Heart right ventricle (tissue), 16 donors: ENCODE data around the gene ACR. TPM values are rescaled to one million over a fixed set of nuclear protein-coding genes. Genes with fewer than 3 reads are reported as not detected.

Source experiments
- ATAC-seq, 8 donors: fragments of 200-7000 bp; cut with Tn5 transposase; one replicate each; pipeline ENCODE4 v1.9.1; 2020; ENCODE audit warnings: mild to moderate bottlenecking in 8 of 8, moderate library complexity in 8 of 8, moderate number of reproducible peaks in 1 of 8
- DNase-seq, 2 donors: peaks; one replicate each; pipeline ENCODE4 v3.0.0-alpha.2; 2020
- H3K27ac ChIP-seq, 10 donors: fragments of 200-600 bp; sonication (generic) in 2 of 10; one replicate each; pipeline versions ENCODE4 v1.5.0 to v1.8.0; 2020 to 2022; ENCODE audit warnings: mild to moderate bottlenecking in 3 of 10
- H3K27me3 ChIP-seq, 7 donors: fragments of 200-600 bp; one replicate each; pipeline ENCODE4 v1.8.0; 2021 to 2022; ENCODE audit warnings: mild to moderate bottlenecking in 2 of 7
- H3K36me3 ChIP-seq, 9 donors: fragments of 200-600 bp; sonication (generic) in 1 of 9; one replicate each; pipeline versions ENCODE4 v1.5.0 to v1.8.0; 2020 to 2022; ENCODE audit warnings: mild to moderate bottlenecking in 2 of 9
- H3K4me1 ChIP-seq, 9 donors: fragments of 200-600 bp; sonication (generic) in 1 of 9; one replicate each; pipeline versions ENCODE4 v1.5.0 to v1.8.0; 2020 to 2022; ENCODE audit warnings: mild to moderate bottlenecking in 4 of 9
- H3K4me3 ChIP-seq, 10 donors: fragments of 200-600 bp; sonication (generic) in 2 of 10; one replicate each; pipeline versions ENCODE4 v1.5.0 to v1.8.0; 2020 to 2022; ENCODE audit warnings: mild to moderate bottlenecking in 7 of 10, moderate library complexity in 2 of 10
- H3K9me3 ChIP-seq, 11 donors: fragments of 200-600 bp in 10 of 11; sonication (generic) in 2 of 11; one replicate each; pipeline versions ENCODE4 v1.5.0 to v1.8.0; 2013 to 2022; ENCODE audit warnings: mild to moderate bottlenecking in 2 of 11, control low read depth in 1 of 11, moderate library complexity in 1 of 11
- CTCF ChIP-seq, 9 donors: fragments of 200-600 bp; sonication (generic) in 2 of 9; IDR thresholded peaks; one replicate each; pipeline versions ENCODE4 v1.5.0 to v1.8.0; 2021 to 2022; ENCODE audit warnings: antibody characterized with exemption in 9 of 9, mild to moderate bottlenecking in 5 of 9, moderate library complexity in 1 of 9
- WGBS, 2 donors: extraction: QIAGEN DNeasy Blood & Tissue Kit; methylation state at CpG; one replicate each; pipeline ENCODE4 v1.1.7; 2013; ENCODE audit warnings: inconsistent platforms in 1 of 2; 5-methylcytosine and 5-hydroxymethylcytosine counted together
- intact Hi-C, 10 donors: fragments of 100-400 bp; cut with DNase I; formaldehyde crosslinking; loops; one replicate each; pipeline versions ENCODE4 v1.11.1 to v1.14.2; 2022
- polyA plus RNA-seq, 2 donors: library from polyadenylated mRNA; stranded (reverse); fragments of 200-250 nt; gene quantifications; one replicate each; pipeline ENCODE4 v1.2.3, GENCODE V29; 2013
- total RNA-seq, 10 donors: library from RNA; stranded (reverse); fragmentation: NEBNext Ultra II Directional in 3 of 10; extraction: Animal tissue kit (Norgen Biotek cat#: 25700) in 3 of 10; gene quantifications; one replicate each; pipeline versions ENCODE4 v1.2.1 to v1.2.4, GENCODE V29; 2021 to 2023
- donor health status: Arrhythmogenic right ventricular cardiomyopathy.
- donor health status: ischemic (EF 13 %, LVEDD 7.1; RV severe dilation, severe dysfunction).
- donor health status: healthy with polysubstance abuse.
- donor health status: DM: no; HTN: yes; CAD: no.
- donor health status: DM: no; HTN: no; CAD: no.
- donor health status: ischemic (EF 25% LVEDD 6.9; RV normal size, moderate dysfunction).
- donor health status: ischemic (EF 25% LVEDD 5.7; RV mildly dilated, moderate dysfunction).
- donor health status: healthy.
- donor health status: DM: yes; HTN: yes; CAD: no.
- donor health status: Ischemic cardiomyopathy.
- donor health status: ischemic (EF 35%, LVEDD 5.7; RV mildly dilated, moderate dysfunction).
- donor health status: nonischemic (EF 11% LVEDD 7.7; RV severe dilation, severe dysfunction).
- donor health status: DM: yes; HTN: yes; CAD: no.
- donor health status: PGD.
- donor health status: ischemic (EF 29% LVEDD 5.4; RV normal size, mild dysfunction).
- donor health status: nonischemic (EF 23%, LVEDD 6.1; RV moderate dilation, normal function).

The ACR gene
- total and polyA plus RNA-seq, 12 donors, result 0.13 to 1.1 (median 0.50) TPM; not detected in 1

DNA sequence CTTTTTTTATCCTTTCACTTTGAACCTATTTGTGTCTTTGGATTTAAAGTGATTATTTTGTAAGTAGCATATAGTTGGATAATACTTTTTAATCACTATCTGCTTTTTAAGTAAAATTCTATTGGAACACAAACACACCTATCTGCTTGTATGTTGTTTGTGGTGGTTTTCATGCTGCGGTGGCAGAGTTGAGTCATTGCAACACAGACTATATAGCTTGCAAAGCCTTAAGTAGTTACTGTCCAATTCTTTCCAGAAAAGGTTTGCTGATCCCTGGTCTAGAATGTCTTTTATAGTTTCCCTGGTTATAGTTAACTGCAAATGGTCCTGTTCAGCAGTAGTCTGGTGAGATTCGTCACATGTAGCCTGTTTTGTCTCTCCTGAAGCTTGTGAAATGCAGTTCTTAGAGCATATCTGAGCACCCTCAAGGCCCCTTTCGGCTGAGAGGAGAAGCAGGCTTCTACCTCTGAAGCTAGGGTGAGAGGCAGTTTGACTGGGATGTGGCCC is 43.9 kb upstream of the ACR start:
- no peak for TF ChIP-seq CTCF (IDR thresholded peaks at IDR 0.05)

DNA sequence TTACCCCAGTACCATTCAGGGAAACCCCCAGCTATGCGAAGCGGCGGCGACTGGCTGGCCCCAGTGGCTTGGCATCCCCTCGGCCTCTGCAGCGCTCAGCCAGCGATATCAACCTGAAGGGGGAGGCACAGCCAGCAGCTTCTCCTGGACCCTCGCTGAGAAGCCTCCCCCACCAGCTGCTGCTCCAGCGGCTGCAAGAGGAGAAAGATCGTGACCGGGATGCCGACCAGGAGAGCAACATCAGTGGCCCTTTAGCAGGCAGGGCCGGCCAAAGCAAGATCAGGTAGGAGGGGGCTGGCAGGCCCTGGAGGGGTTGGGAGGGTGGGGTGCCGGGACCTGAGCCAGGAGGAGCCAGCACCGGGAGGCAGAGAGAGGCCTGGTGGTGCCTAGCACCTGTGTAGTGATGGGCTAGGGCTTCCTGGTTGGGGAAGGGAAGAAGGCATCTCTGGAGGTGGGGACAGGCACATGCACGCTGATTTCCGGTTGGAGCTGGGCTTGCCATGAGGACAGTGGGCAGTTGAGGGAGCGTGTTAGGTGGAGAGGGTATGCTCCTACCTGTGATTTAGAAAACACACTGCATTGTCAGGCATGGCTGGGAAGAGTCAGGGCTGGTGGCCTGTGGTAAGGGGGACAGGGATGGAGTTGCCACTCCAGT is 43.1 kb upstream of the ACR start:
- Histone ChIP-seq H3K4me3 (no peak overlapping the region), H3K9me3 (peaks cover 0 to 6% (median 0%) of the 10 kb centered on the region in 11 donors), H3K36me3 (peaks cover 0 to 57% (median 0%) of the 10 kb centered on the region in 9 donors), H3K4me1 (peaks cover 18 to 95% (median 46%) of the 10 kb centered on the region in 9 donors), H3K27me3 (no peaks in the 10 kb centered on the region), H3K27ac (peak overlapping the region in 3 of 10 donors; percentile 4 to 31 (median 5))
- TF ChIP-seq CTCF (IDR thresholded peaks at IDR 0.05), result no peak
- 76 to 79% methylated on average over 18 of the region's 18 CpGs for WGBS, 2 donors
- DNase-seq (peak in 1 of 2 donors; percentile 12), ATAC-seq (no peak)
- intact Hi-C loops, result loop anchor here in 5 of 10 donors (5.0 kb wide), 3 partner anchors 53 to 68 kb away; partner anchors contain the start of gene ARSA (in 4 of the 5)

More for the DNA sequence above, 43.9 kb upstream of the ACR start:
- Histone ChIP-seq H3K4me1 (peaks cover 12 to 91% (median 43%) of the 10 kb centered on the region in 9 donors), H3K27me3 (no peaks in the 10 kb centered on the region), H3K27ac (peak overlapping the region in 2 of 10 donors; percentile 4 to 31), H3K9me3 (peaks cover 0 to 6% (median 0%) of the 10 kb centered on the region in 11 donors), H3K36me3 (peaks cover 0 to 52% (median 0%) of the 10 kb centered on the region in 9 donors), H3K4me3 (no peak overlapping the region)
- intact Hi-C loops, result loop anchor here in 4 of 10 donors (5.0 kb wide), 3 partner anchors 52 to 67 kb away; partner anchors contain the start of gene ARSA (in 2 of the 4)
- WGBS, 2 donors, result 67 to 75% methylated on average over 3 of the region's 3 CpGs
- DNase-seq, result no peak
- no peak for ATAC-seq

DNA sequence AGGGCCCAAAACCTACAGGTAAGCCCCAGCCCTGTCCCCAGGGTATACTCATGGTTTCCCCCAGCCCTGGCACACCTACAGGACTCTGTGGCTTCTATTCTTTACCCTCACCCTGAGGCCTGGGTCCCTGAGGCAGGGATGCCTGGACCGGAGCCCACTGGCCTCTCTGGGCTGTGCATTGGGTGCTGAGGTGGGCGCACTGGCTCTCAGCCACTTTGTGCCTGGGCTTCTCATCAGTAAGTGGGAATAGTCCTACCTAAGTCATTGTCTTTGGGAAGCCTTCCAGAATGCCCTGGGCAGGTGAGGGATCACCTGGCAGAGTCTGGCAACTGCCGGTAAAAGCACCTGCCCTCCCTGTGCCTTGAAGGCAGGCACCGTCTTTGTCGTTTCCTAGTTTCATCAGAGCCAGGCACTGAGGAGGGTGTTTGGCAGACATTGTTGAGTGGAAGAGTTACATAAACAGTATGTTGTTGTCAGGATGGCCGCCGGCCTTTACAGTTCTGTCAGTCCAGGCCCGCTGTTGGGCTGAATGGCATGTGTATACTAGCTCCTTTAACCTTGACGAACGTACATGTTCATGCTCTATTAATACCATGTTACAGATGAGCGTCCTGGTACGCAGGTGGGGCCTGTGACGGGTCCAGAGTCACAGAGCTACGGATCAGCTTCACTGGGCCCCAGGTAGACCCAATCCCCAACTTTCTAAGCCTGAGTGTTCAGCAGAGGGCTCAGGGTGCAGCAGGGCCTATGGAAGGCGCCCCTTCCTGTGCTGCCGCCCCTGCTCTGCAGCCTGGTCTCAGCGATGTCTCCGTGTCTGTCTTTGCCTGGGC is 42.4 kb upstream of the ACR start:
- TF ChIP-seq CTCF (IDR thresholded peaks at IDR 0.05), result no peak
- H3K9me3 ChIP-seq, result peaks cover 0 to 6% (median 0%) of the 10 kb centered on the region in 11 donors
- H3K4me1 ChIP-seq, result peaks cover 19 to 95% (median 50%) of the 10 kb centered on the region in 9 donors
- peak in 1 of 2 donors; percentile 8 for DNase-seq
- 77 to 82% methylated on average over 18 of the region's 18 CpGs for WGBS, 2 donors
- no peaks in the 10 kb centered on the region for H3K27me3 ChIP-seq
- ATAC-seq, result no peak
- H3K27ac ChIP-seq, result peak overlapping the region in 3 of 10 donors; percentile 5 to 40 (median 8)
- peak overlapping the region in 2 of 10 donors; percentile 2 to 54 for H3K4me3 ChIP-seq
- H3K36me3 ChIP-seq, result peaks cover 0 to 63% (median 0%) of the 10 kb centered on the region in 9 donors
- intact Hi-C loops, result loop anchor here in 2 of 10 donors (5.0 kb wide), 1 partner anchor 68 kb away; the partner anchor contains the start of gene ARSA (in 2 of the 2)
